GM19455 (cell line): ENCODE data around the gene MAP3K13.
A peak's percentile ranks its signal among the peaks of the same experiment; 100 is the strongest.
"Not testable (repeated sequence)": the region's sequence is repeated elsewhere in the genome, so short reads cannot be mapped to it uniquely, and the experiment has no call there.

Experiments used
- ATAC-seq: cut with Tn5 transposase; IDR thresholded peaks from one replicate; pipeline ENCODE4 v1.9.1; 2021; ENCODE audit not compliant: unreplicated experiment

The MAP3K13 gene

DNA sequence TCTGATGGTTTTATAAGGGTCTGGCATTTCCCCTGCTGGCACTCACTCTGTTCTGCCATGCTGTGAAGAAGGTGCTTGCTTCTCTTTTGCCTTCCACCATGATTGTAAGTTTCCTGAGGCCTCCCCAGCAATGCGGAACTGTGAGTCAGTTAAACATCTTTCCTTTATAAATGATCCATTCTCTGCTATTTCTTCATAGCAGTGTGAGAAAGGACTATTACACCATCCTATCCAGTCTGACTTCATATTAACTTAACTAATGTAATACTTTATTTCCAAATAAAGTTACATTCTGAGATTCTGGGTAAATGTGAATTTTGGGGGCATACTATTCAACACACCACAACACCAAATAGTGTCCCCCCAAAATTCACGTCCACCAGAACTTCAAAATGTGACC is 22.2 kb upstream of the MAP3K13 start:
- ATAC-seq: no peak

DNA sequence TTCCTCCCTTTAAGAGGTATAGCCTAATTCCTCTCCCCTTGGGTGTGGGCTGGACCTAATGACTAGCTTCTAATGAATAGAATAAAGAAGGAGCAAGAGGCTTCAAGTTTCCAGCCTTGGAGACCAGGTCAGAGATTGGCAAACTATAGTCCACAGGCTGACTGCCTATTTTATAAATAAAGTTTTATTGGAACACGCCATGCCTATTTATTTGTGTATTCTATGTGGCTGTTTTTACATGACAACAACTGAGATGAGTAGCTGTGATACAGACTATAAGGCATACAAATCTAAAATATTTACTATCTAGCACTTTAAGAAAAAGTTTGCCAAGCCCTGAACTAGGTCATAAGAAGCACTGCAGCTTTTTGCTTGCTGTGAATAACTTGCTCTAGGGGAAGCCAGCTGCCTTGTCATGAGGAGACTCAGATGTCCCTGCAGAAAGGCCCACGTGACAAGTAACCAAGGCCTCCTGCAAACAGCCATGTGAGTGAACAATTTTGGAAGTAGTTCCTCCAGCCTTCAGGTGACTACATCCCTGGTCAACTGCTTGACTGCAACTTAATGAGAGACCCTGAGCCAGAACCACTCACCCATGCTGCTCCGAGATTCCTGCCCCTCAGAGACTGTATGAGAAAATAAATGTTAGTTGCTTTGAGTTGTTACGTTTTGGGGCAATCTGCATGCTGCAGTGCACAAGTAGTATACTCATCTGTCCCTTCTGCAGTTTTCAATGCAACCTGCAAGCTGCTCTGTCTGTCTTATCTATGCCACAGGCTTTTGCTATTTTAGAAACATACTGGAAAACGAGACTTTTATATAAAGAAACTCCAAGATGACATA is 21.1 kb upstream of the MAP3K13 start:
- ATAC-seq: no peak

DNA sequence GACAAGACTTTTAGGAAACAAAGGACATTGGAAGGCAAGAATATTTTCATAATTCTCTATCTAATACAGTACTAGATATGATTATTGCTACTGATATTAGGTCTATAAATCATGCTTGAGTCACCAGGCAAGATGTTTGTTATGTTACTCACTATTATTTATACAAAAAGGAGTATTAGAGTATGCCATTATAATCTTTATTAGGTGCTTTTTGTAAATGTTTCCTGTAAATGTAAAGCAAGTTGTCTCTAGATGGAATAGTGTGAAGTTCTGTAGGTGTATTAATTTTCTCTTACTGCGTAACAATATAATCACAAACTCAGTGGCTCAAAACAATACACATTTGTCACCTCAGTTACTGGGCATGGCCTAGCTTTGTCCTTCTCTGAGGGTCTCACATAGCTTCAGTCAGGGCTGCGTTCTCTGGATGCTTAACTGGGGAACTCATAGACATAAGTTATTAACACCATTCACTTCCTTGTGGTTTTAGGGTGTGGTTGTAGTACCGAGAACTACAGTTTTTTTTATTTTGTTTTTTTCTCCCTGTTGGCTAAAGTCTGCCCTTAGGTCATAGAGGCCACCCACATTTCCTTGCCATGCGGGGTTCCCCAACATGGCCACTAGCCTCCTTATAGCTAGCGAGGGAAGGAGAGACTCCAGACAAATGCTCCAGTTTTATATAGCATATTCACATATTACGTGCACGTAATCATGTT is 20.3 kb upstream of the MAP3K13 start:
- ATAC-seq: no peak

DNA sequence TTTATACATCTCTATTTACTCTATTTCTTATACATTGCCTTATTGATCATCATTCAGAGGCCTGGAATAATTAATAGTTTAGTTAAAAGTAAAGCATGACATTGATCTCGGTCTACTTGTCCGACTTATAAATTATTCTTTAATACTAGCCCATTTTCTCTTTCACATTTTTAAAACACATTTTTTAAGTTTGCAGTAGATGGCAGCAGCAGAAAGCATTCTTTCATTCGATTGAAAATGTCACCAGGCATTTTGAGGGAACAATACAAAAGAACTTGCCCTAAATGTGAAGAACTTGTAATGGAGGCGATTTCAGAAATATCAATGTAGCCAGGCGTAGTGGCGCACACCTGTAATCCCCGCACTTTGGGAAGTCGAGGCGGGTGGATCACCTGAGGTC is 15.5 kb upstream of the MAP3K13 start:
- no peak for ATAC-seq

DNA sequence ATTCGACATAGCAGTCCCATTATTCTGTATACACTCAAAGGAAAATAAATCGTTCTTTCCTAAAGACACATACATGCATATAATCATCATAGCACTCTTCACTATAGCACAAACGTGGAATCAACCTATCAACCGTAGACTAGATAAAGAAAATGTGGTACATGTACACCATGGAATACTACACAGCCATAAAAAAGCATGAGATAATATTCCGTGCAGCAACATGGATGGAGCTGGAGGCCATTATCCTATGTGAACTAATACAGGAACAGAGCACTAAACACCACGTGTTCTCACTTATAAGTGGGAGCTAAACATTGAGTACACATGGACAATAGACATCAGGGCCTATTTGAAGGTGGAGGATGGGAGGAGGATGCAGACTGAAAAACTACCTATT is 12.1 kb upstream of the MAP3K13 start:
- ATAC-seq: no peak

DNA sequence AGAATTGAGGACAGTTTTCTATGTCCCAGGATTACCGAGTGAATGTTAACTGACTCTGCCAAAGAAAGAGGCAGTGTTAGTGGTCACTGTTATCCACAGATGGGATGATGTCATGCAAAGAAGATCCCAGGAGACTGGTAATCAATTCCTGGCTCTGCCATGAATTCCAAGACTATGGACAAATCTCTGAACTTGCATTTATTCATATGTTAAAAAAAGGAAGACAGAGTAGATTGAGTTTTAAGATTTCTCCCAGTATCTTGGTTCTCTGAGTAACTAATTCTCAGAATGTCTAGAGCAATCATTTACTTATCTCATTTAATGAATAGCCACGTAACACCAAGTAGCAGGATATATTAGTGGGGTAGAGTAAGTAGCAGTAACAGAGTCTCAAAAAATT is 11.5 kb upstream of the MAP3K13 start:
- ATAC-seq: no peak

DNA sequence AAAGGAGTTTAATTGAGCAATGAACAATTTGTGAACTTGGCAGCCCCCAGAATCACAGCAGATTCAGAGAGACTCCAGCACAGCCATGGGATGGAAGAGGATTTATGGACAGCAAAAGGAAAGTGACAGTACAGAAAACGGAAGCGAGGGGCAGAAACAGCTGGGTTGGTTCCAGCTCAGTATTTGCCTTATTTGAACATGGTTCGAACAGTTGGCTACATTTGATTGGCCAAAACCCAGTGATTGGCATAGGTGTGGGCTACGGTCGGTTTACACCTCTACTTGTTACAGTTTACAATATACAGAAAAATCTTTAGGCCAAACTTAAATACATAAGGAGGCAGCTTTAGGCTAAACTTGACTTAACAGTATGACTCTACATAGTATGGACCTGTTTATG is 9.7 kb upstream of the MAP3K13 start:
- no peak for ATAC-seq

DNA sequence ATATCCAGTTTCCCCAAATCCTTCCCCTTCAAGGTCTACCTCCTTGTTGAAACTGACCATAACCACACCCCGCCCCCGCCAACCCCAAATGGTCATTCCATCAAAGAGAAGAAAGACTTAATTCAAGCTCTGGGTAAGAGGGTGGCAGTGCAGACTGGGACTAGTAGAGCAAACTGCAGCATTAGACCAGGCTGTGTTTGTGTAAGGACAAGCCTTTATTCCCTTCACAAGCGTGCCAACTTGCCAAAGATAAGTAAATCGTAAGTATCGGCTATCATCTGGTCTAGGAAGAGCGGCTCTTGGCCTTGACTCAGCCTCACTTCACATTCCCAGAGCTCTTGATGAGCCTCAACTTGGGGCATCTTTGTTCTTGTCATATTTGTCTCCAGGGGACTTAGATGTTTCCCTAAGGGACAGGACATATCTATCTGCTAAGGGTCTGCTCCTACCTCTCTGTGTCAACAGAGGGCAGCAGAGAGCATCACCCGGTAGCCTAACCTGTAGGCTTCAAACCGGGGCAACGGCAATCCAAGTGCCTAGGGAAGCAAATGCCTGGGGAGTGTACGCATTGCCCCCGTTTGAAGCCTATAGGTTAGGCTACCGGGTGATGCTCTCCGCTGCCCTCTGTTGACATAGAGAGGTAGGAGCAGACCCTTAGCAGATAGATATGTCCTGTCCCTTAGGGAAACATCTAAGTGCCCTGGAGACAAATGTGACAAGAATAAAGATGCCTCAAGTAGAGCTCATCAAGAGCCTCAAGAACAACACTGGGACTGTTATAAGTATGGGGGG is 8.9 kb upstream of the MAP3K13 start:
- peak; percentile 98 for ATAC-seq

DNA sequence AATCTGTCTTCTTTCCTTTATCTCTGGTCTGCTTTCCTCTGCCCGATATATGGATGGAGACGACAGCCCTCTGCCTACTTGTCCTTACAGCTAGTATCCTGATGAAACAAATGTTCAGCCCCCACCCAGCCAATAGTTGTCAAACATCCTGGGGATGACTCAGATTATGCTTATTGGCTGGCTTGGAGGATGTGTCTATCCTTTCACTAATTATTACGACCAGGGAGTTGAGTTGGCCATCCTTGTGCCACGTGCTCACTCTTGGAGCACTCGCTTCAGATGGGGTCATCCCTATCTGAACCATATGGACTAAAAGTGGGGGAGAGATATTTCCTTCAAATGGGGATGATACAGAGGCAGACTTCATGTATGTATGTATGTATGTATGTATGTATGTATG is 6.4 kb upstream of the MAP3K13 start:
- no peak for ATAC-seq

DNA sequence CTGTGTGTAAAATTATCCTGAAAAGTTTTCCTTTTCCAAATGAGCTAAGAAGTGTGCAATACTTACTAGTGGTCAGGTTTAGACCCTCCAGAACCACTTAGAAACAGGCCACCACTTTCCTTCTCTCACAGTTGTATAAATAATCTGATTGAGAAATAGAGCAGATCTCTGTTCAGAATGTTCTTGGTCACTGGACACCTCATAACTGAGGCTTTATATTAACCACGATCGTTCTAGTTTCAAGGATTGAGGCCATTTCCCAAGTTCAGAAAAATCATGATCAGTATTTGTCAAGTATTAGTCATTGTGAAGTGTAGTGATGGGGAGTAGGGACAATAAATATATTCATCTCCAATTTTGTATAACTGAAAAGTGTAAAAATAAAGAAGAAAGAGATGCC is 1.0 kb upstream of the MAP3K13 start:
- no peak for ATAC-seq

DNA sequence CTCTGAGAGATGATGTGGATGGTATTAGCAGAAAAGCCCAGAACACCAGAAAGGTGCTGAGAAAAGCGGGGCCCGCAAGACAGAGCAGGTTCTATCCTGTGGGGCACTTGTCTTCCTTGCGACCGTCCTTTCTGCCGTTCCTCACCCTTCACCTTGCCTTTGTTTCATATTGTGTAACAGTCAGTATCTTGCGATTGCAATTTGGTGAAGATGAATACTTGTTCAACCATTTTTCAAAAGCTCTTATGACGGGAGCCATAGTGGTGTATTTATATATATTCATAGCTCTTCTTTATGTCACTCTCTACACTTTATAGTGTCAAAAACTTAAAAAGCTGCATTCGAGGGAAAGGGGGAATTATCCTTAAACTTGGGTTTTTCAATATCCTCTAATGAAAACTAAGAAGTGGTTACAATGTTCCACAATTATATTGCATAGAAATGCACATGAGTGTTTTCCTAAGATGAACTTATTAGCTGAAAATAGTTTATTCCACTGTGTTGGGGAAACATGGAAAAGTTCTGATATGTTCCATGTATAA is 797 bp downstream of the MAP3K13 start:
- ATAC-seq: no peak

DNA sequence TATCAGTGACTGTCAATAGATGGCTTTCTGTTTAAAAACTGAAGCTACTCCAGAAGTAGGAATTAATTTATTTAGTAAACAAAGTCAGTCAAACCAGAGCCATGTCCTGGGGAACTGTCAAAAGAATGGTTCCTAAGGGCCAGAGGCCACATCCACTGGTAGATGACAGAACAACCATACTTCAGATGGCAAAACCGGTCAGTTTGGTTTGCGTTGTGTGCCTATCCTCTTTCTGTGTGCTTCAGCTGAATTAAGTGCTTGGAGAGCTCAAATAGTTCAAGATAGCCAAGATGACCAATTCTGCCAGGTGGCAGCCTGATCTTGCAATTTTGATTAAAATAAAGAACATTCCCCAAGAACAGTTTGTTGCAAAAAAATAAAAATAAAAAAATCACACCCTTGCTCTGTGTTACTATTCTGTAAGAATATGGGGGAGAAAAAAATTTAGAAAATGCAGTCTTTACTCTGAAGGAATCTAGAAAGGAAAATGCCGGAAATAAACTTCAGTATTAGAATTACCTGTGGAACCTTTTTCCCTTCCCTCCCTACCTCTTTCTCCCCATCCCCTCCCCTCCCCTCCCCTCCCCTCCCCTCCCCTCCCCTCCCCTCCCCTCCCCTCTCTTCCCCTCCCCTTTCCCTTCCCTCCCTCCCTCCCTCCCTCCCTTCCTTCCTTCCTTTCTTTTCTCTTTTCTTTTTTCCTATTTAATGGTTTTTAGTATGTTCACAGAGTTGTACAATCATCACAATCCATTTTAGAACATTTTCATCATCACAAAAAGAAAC is 2.5 kb downstream of the MAP3K13 start:
- no peak for ATAC-seq

DNA sequence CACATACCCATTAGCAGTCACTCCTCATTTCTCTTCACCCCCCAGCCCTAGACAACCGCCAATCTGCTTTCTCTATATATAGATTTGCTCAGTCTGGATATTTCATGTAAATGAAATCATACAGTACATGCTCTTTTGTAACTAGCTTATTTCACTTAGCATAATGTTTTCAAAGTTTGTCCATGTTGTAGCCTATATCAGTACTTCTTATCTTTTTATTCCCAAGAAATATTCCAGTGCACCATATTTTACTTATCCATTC is 3.1 kb downstream of the MAP3K13 start:
- no peak for ATAC-seq

DNA sequence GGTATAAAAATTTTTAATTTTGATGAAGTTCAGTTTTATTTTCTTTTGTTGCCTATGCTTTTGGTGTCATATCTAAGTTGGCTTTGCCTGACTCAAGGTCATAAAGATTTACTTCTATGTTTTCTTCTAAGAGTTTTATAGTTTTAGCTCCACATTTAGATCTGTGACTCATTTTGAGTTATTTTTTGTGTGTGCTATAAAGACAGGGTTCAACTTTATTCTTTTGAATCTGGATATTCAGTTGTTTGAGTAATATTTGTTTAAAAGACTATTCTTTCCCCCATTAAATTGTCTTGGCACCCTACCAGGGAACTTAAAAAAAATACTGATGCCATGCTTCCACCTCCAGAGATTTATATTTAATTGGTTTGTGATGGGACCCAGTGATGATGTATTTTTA is 4.0 kb downstream of the MAP3K13 start:
- ATAC-seq: no peak

DNA sequence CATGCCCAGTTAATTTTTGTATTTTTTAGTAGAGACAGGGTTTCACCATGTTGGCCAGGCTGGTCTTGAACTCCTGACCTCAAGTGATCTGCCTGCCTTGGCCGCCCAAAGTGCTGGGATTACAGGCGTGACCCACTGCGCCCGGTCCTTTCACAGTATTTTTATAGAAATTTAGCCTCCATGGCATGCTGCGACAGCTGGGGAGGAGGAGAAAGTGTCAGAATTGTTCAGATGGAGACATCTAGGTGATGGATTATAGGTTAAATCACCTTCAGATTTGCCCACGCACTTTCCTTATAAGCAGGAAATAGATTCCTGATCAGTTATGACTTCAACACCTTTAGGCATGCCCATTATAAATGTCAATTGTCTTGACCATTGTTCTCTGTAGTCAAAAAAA is 7.4 kb downstream of the MAP3K13 start:
- ATAC-seq: not testable (repeated sequence)

DNA sequence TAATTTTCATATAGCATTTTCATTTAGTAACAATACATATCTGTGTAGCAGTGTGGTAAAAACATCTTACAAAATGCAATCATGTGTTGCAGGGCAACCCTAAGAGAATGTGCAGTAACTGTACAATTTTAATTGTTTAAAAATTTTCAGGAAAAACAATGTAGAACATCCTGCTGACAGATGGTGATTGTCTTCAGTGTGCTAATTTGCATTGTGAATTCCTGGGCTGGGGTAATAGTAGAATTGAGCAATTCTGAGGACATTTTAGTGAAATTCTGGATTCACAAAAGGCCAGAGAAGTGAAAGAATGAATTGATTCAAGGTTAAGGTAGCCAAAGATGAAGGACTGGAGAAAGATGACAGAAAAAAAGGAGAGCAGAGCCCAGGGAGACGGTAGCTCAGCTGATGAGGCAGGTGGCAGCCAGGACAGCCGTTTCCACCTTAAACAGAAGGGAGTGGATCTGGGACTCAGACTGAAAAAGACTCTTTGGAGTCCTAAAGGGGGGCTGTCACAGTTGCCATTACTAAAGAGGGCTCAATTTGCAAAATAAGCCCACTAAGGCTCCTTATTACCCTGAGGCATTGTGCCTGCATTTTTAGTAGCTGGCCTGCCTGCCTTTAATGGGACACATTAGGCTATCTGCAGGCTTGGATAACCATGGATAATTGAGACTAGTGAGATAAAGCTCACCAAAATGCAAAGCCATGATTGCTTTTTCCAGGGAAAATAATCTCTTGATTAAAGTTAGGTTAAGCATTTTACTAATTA is 8.6 kb downstream of the MAP3K13 start:
- no peak for ATAC-seq

DNA sequence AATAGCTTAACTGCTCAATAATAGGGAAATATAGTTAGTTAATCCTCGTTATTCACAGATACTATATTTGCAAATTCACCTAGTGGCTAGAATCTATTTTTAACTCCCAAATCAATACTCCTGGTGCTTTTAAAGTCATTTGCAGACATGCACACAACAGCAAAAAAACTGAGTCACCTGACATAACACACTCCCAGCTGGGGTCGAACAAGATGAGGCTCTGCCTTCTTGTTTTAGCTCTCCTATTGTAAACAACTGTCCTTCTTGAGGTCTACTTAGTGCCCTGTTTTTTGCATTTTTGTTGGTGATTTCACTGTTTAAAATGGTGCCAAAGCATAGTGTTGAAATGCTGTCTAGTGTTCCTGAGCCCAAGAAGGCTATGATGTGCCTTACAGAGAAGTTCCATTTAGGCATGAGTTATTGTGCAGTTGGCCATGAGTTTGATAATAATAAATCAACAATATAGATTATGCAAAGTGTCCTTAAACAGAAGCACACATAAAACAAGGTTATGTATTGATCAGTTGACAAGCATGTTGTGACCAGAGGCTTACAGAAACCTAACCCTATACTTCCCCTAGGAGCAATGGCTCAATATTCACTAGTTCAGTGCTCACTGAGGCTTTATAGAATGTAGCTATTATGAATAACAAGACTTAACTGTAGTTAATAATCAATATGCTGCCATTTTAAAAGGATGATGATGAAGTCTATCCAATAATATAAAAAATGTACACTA is 18.6 kb downstream of the MAP3K13 start:
- ATAC-seq: no peak

DNA sequence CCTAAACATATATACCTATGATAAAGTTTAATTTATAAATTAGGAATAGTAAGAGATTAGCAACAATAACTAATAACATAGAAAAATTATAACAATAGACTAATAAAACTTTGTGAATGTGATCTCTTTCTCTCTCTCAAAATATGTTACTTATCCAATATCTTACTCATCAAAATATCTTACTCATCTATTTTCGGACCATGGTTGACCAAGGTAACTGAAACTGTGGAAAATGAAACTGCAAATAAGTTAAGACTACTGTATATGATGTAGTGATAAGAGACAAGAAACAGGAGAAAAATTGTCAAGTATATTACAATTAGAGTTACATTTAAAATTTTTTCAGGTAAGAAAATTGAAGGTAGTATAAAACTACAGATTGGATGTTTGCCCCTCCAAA is 19.2 kb downstream of the MAP3K13 start:
- no peak for ATAC-seq

DNA sequence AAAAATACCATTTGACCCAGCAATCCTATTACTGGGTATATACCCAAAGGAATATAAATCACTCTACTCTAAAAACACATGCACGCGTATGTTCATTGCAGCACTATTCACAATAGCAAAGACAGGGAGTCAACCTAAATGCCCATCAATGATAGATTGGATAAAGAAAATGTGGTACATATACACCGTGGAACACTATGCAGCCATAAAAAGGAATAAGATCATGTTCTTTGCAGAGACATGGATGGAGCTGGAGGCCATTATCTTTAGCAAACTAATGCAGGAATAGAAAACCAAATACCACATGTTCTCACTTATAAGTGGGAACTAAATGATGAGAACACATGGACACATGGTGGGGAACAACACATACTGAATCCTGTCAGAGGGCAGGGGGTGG is 23.6 kb downstream of the MAP3K13 start:
- not testable (repeated sequence) for ATAC-seq

DNA sequence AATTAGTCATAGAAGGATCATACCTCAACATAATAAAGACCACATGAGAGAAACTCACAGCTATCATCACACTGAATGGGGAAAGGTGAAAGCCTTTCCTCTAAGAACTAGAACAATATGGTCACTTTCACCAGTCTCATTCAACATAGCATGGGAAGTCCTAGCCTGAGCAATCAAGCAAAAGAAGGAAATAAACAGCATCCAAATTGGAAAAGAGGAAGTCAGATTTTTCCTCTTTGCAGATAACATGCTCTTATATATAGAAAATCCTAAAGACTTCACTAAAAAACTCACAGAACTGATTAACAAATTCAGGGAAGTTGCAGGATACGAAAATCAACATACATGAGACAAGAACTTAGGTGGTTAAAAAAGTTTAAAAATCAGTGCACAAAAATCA is 24.7 kb downstream of the MAP3K13 start:
- ATAC-seq: no peak
